SHP77 (cell line): ENCODE results near the gene ADPRS.

Source experiments
- DNase-seq, 2 experiments: peaks; one replicate each; lab custom pipeline; 2025; lab: John Stamatoyannopoulos, UW

ADPRS gene

DNA sequence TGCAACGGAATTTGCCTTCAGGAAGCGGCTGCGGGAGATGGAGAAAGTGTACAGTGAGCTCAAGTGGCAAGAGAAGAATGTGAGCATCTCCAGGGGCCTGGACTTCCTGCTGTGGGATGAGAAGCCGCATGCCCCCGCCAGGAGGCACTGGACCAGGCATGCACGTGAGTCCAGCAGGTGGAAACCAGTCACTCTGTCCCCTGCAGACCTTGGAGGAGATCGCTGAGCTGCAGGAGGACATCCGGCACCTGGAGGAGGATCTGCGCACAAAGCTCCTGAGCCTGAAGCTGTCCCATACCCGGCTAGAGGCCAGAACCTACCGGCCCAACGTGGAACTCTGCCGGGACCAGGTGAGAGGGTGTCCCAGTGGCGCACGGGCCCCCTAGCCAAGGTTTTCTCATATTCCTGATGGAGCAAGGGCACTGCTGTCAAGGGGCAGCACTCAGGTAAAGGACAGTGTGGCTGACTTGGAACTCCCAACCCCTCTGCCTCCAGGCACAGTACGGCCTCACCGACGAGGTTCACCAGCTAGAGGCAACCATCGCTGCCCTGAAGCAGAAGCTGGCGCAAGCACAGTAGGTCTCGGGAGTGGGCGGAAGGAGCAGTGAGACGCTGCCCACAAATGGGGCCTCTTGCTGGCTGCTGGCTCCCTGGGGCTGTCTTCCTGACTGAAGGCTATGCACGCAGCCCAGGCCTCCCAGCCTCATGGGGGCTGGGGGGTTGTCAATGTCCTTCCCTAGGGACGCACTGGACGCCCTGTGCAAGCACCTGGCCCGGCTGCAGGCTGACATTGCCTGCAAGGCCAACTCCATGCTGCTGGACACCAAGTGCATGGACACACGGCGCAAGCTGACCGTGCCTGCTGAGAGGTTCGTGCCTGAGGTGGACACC is 1.2 kb upstream of the ADPRS start:
- no peak for DNase-seq

DNA sequence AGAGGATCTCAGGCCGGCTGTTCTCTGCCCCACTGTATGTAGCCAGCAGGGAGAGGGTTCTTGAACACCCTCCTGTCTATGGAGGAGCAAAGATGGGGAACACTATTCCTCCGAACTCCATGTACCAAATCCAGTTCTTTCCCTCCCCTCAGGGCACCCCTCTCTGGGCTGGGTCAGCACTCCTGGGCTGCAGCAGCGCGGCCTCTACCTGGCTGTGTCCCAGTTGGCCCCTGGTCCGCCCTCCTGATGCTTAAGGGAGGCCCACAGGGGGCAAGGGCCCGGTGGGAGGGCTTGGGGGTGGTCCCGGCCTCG is 471 bp upstream of the ADPRS start:
- no peak for DNase-seq

- DNase-seq = no peak
Measured at GRCh38 chr1:36089393-36090121, 865 bp downstream of the ADPRS start.

GRCh38 chr1:36091141-36091540 is 2.4 kb downstream of the ADPRS start:
- DNase-seq = no peak

GRCh38 chr1:36091698-36092097 is 3.0 kb downstream of the ADPRS start:
- no peak for DNase-seq

DNA sequence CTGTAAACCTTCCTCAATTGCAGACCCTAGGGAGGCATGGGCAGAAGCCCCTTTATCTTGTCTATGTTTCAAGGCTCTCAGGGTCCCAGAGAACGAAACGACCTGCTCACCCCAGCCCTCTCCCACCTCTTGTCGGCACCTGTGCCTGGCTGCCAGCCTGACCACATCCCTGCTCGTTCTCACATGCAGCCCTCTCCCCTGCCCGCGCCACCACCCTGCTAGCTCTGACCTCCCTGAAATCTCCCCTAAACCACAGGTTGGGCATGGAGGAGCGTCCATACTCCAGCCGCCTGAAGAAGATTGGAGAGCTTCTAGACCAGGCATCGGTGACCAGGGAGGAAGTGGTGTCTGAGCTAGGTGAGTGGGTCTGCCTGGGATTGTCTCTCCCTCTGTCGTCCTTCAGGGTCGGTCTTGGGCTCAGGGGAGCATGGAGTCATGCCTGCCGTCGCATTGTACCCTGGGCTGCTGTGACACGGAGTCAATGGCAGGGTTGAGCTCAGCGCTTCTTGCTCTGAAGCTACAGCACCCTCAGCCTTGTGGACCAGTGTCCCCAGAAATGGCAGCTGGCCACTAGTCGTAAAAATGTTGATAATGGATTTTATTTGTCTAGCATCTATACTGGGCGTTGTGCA is 3.6 kb downstream of the ADPRS start:
- DNase-seq = no peak

- DNase-seq = no peak
Measured at GRCh38 chr1:36092798-36093185, 4.1 kb downstream of the ADPRS start.

DNA sequence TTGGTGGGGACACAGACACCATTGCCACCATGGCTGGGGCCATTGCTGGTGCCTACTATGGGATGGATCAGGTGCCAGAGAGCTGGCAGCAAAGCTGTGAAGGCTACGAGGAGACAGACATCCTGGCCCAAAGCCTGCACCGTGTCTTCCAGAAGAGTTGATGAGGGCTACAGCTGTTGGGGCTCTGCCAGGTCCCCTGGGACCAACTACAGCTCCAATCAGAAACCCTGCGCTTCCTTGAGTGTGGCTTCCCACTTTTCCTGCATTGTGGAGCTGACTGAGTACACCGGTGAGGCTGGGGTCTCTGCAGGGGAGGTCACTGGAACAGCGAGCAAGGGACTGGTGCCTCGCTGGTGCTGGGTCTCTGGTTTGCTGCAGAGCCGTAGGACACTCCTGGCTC is 4.5 kb downstream of the ADPRS start:
- DNase-seq = no peak

DNA sequence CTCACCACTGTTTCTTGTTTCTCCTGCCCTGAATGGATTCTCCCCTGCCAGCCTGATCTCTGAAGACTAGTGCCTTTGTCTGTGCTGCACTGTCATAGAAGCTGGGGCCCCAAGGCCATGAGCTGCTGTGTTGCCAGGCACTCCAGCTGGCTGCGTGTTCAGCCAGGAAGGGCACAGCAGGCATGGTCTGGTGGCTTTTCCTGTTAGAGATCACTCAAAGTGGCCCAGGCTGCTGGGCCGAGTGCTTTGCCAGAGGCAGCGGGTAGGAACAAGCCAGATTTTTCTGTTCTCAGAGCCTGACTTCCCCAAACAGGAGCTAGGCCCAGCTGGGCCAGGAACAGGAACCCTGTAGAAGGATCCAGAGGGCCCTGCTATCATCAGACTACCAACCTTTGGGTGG is 5.2 kb downstream of the ADPRS start:
- no peak for DNase-seq

- DNase-seq = no peak
Measured at GRCh38 chr1:36094621-36095061, 5.9 kb downstream of the ADPRS start.

GRCh38 chr1:36095760-36096405 is 7.2 kb downstream of the ADPRS start:
- no peak for DNase-seq

DNA sequence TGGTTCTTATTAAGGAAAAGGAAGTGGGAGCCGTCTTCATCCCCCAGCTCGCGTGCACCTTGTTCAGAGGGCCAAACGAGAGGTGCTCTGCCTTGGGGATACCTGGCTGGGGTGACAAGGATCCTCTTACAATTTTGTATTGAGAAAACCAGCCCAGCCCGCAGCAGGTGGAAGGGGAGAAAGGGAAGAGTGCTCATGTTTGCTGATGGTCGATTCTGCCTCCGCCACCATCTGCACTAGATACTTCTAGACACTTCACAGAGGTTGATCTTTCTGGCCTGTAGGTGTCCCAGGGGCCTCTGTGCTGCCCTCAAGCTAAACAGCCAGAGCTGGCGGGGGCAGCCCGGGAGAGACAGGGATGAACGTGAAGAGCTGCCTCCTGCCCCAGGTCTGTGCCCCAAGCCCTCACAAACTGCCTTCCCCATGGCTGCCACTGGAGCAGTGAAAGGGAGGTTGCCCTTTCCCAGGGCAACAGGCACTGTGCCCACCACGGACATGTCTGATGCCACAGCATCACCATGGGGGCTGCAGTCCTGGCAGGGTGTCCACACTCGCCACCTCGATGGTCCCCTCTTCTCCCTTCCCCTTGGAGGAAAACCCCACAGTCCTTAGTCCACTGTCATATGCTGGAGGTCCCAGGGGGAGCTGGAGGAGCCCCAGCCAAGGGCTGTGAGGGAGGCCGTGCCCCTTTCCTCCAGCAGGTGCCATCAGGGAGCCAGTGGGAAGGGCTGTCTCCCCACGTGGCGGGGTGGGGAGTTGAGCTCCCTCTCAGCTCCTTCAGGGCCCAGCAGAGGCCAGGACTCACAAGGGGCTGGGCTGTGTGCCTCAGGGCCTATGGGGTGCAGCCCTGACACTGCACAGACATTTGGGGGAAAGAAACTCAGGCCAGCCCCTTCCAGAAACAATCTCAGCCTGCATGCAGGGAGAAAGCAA is 8.1 kb downstream of the ADPRS start:
- peak in 1 of 2 experiments; percentile 37 for DNase-seq

- DNase-seq = no peak
Measured at GRCh38 chr1:36097693-36098585, 9.2 kb downstream of the ADPRS start.

DNA sequence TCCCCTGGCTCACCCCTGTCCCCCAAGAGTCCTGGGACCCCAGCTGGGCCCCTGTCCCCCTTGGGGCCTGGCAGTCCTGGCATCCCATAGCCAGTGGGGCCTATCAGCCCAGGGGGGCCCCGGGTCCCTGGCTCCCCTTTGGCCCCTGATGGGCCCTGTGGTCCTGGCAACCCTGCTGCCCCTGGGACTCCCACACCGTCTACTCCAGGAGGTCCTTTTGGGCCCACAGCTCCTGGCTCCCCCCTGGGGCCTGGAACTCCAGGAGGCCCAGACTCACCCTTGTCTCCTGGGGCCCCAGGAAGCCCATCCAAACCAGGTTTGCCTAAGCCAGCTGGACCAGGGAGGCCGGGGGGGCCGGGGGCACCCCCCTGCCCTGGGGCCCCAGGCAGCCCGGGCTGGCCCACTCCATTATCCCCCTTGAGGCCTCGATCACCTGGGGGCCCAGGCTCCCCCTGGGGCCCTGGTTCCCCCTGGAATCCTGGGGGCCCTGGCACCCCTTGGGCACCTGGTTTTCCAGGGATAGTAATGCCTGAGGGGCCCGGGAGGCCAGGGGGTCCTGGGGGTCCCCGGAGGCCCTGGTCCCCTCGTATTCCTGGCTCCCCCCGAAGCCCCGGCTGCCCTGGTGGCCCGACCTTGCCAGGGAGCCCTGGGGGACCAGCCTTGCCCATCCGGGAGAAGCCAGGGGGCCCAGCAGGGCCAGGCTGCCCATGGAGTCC is 10.1 kb downstream of the ADPRS start:
- DNase-seq = no peak

GRCh38 chr1:36099681-36100341 is 11.1 kb downstream of the ADPRS start:
- DNase-seq = peak; percentile 47 to 68

DNA sequence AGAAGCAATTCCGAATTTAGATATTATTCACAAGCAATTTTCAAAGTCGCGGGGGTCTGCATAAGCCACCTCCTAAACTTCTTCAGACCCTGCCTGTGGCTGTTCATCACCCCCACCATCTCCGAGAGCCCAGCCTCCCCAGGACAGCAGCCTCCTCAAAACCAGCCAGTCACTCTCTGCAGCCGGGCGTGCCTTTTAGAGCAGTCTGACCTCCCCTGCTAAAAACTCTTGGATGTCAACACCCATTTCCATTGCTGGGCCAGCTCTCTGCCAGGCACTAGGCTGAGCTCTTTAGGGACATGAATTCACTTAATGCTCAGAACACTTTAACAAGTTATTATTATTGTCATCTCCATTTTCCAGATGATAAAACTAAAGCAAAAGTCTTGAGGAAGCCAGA is 11.7 kb downstream of the ADPRS start:
- no peak for DNase-seq

DNA sequence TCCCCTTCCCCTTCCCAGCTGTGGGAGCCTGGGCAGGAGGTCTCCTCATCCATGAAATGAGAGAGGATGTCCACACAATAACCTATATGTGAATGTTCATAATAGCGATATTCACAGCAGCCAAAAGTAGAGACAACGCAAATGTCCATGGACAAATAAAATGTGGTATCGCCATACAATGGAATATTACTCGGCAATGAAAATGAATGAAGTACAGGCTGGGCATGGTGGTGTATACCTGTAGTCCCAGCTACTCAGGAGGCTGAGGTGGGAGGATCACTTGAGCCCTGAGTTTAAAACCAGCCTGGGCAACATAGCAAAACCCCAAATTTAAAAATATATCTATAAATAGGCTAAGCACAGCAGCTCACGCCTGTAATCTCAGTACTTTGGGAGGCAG is 12.9 kb downstream of the ADPRS start:
- DNase-seq = no peak

DNA sequence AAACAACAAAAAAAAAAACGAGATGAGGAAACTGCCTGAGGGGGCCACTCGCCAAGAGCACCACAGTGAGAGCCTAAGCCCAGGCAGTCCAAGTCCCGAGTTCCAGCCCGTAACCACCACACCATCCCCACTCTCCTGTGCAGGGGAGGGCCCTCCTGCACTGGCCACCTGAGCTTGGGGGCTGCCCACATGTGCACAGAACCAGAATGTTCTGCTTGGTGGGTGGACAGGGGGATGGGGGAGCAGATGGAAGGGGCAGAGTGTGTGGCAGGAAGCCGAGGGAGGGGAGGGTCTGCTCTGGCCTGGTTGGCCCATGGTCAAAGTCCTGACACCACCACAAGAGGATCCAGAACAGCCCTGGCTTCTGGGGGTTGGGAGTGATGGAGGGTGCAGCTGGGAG is 17.6 kb downstream of the ADPRS start:
- DNase-seq = no peak

GRCh38 chr1:36107394-36107793 is 18.7 kb downstream of the ADPRS start:
- peak in 1 of 2 experiments; percentile 24 for DNase-seq
